Neural progenitor cell (in vitro differentiated cells): ENCODE results near the gene SH3GL2.

Experiments
- EZH2 ChIP-seq: fragments of 200-600 bp; sonication (generic); IDR thresholded peaks from 2 replicates; pipeline ENCODE4 v1.6.1; 2017; ENCODE audit warnings: antibody characterized with exemption, mild to moderate bottlenecking, moderate library complexity
- EZH2phosphoT487 ChIP-seq: fragments of 200-600 bp; sonication (generic); IDR thresholded peaks from 2 replicates; pipeline ENCODE4 v1.6.1; 2017; ENCODE audit warnings: antibody characterized with exemption
- TF ChIP-seq, protein P1 (sequence below): fragments of 200-600 bp; sonication (generic); IDR thresholded peaks from 2 replicates; pipeline ENCODE4 v1.5.1; 2017; ENCODE audit warnings: antibody characterized with exemption, mild to moderate bottlenecking

DNA sequence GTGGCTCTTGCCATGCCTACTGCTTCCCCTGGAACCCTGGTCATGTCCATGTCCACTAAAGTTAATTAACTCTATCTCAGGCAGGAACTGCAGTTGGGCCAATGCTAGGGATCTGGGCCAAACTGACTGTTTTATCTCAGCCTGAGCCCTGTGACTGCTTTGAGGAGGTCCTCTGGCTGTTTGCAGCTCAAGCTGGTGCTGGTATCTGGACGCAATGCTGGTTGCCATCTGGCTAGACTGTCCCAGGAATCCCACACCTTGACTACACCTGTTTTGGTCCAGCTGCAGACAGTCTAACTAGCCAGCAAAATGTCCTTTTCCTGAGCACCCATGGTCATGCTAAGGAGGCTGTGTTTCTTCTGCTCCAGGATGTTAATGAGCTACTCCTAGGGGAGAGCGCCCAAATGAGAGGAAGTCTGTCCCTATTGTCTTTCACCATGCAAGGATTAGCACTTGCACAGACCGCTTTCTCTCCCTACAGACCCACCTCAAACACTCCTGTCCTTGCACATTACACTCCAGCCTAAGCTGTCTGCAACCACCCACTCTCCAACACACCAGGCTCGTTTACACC lies 251.0 kb downstream of the SH3GL2 start:
- TF ChIP-seq, protein P1, sequence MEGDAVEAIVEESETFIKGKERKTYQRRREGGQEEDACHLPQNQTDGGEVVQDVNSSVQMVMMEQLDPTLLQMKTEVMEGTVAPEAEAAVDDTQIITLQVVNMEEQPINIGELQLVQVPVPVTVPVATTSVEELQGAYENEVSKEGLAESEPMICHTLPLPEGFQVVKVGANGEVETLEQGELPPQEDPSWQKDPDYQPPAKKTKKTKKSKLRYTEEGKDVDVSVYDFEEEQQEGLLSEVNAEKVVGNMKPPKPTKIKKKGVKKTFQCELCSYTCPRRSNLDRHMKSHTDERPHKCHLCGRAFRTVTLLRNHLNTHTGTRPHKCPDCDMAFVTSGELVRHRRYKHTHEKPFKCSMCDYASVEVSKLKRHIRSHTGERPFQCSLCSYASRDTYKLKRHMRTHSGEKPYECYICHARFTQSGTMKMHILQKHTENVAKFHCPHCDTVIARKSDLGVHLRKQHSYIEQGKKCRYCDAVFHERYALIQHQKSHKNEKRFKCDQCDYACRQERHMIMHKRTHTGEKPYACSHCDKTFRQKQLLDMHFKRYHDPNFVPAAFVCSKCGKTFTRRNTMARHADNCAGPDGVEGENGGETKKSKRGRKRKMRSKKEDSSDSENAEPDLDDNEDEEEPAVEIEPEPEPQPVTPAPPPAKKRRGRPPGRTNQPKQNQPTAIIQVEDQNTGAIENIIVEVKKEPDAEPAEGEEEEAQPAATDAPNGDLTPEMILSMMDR: no peak
- no peak for TF ChIP-seq EZH2
- no peak for TF ChIP-seq EZH2phosphoT487
